Omental fat pad (tissue), 4 donors: ENCODE data around the gene MTMR3. TPM values are rescaled to one million over a fixed set of nuclear protein-coding genes. Genes with fewer than 3 reads are reported as not detected.

ENCODE experiments used
- ATAC-seq: fragments of 150-250 bp; one replicate; pipeline ENCODE4 v1.9.1; 2016; ENCODE audit warnings: mild to moderate bottlenecking, moderate library complexity; ENCODE audit not compliant: low FRiP score
- DNase-seq: peaks from one replicate; pipeline ENCODE4 v3.0.0-alpha.2; 2019; ENCODE audit warnings: low spot score
- CTCF ChIP-seq, 3 donors: fragments of 450-650 bp; IDR thresholded peaks; one replicate each; pipeline ENCODE4 v1.5.1; 2016 to 2017; ENCODE audit warnings: antibody characterized with exemption in 3 of 3, mild to moderate bottlenecking in 3 of 3, moderate library complexity in 2 of 3
- total RNA-seq, 4 donors: library from RNA; depleted of rRNA; stranded (reverse); fragments of >200 nt; gene quantifications; one replicate each; pipeline ENCODE4 v1.1.0, GENCODE V29; 2016

MTMR3 gene
- total RNA-seq, 4 donors from 2014 or later: 41.3 to 88.9 (median 53.2) TPM

- no peak for DNase-seq
- no peak for ATAC-seq
- no peak for TF ChIP-seq CTCF (IDR thresholded peaks at IDR 0.05)
These were observed 114.5 kb downstream of the MTMR3 start for GRCh38 chr22:29997516-29997915.

- TF ChIP-seq CTCF (IDR thresholded peaks at IDR 0.05): no peak
These were observed 115.8 kb downstream of the MTMR3 start for GRCh38 chr22:29998627-29999384.

GRCh38 chr22:30000566-30000965, 117.6 kb downstream of the MTMR3 start:
- DNase-seq (no peak), ATAC-seq (no peak)
- no peak for TF ChIP-seq CTCF (IDR thresholded peaks at IDR 0.05)

More at GRCh38 chr22:29998627-29999384, 115.8 kb downstream of the MTMR3 start:
- DNase-seq (no peak), ATAC-seq (no peak)

GRCh38 chr22:30001459-30001858, 118.5 kb downstream of the MTMR3 start:
- no peak for TF ChIP-seq CTCF (IDR thresholded peaks at IDR 0.05)
- ATAC-seq: no peak

GRCh38 chr22:30002861-30003486, 120.0 kb downstream of the MTMR3 start:
- no peak for DNase-seq
- ATAC-seq: no peak
- TF ChIP-seq CTCF (IDR thresholded peaks at IDR 0.05): no peak

More at GRCh38 chr22:30001459-30001858, 118.5 kb downstream of the MTMR3 start:
- DNase-seq: no peak

- no peak for TF ChIP-seq CTCF (IDR thresholded peaks at IDR 0.05)
- ATAC-seq: no peak
- no peak for DNase-seq
These were observed 121.1 kb downstream of the MTMR3 start for GRCh38 chr22:30004101-30004500.

GRCh38 chr22:30004694-30005093, 121.7 kb downstream of the MTMR3 start:
- no peak for TF ChIP-seq CTCF (IDR thresholded peaks at IDR 0.05)
- DNase-seq: no peak
- peak; percentile 16 for ATAC-seq
